B cell (primary cell): ENCODE measurements around the gene FOXN3. TPM values are rescaled to one million over a fixed set of nuclear protein-coding genes. Genes with fewer than 3 reads are reported as not detected.

Experiments
- ATAC-seq: fragments of 200-7000 bp; cut with Tn5 transposase; one replicate; pipeline ENCODE4 v1.10.0; 2021; ENCODE audit warnings: low read depth, mild to moderate bottlenecking, moderate number of reproducible peaks, moderate library complexity
- CTCF ChIA-PET: fragments of 350-600 bp; sonication (Branson Sonifier 250); formaldehyde crosslinking; loops from one replicate; lab custom pipeline; 2021; ENCODE audit warnings: antibody characterized with exemption, inconsistent platforms; lab: Charles Lee
- POLR2A ChIA-PET: fragments of 350-600 bp; sonication (Branson Sonifier 250); formaldehyde crosslinking; loops from one replicate; lab custom pipeline; 2021; ENCODE audit warnings: antibody characterized with exemption; lab: Charles Lee
- DNase-seq: peaks from one replicate; pipeline ENCODE4 v3.0.0; 2013
- H2AFZ ChIP-seq: 2 replicates; pipeline ENCODE4 v1.6.1; 2012; ENCODE audit warnings: mild to moderate bottlenecking, low read depth, low read length; ENCODE audit not compliant: insufficient read depth, poor library complexity, severe bottlenecking
- H3K27ac ChIP-seq, 2 donors: 1 replicate in 1 of 2; 2 replicates in 1 of 2; pipeline ENCODE4 v1.5.1; 2012 to 2013; ENCODE audit warnings: low read length in 2 of 2, mild to moderate bottlenecking in 2 of 2, moderate library complexity in 1 of 2
- H3K27me3 ChIP-seq, 4 experiments: fragments of 200-600 bp in 1 of 4; sonication (generic) in 1 of 4; replicated peaks in 1 of 4; 1 replicate in 2 of 4; 2 replicates in 2 of 4; pipeline versions ENCODE4 v1.6.1 to v1.7.0; 2013 to 2016; ENCODE audit warnings: low read length in 3 of 4, mild to moderate bottlenecking in 2 of 4, mixed read lengths in 1 of 4, moderate library complexity in 1 of 4; ENCODE audit not compliant: insufficient read depth in 4 of 4, control insufficient read depth in 3 of 4; ENCODE audit errors: control extremely low read depth in 1 of 4
- H3K36me3 ChIP-seq, 2 experiments: replicated peaks in 1 of 2; 1 replicate in 1 of 2; 2 replicates in 1 of 2; pipeline versions ENCODE4 v1.6.1 to v1.7.1; 2013; ENCODE audit warnings: low read length in 1 of 2; ENCODE audit not compliant: insufficient read depth in 2 of 2, control insufficient read depth in 1 of 2; ENCODE audit errors: control extremely low read depth in 1 of 2, extremely low read depth in 1 of 2
- H3K4me1 ChIP-seq, 2 donors: fragments of 200-600 bp in 1 of 2; sonication (generic) in 1 of 2; 1 replicate in 1 of 2; 2 replicates in 1 of 2; pipeline versions ENCODE4 v1.5.1 to v1.6.1; 2013 to 2017; ENCODE audit warnings: low read length in 2 of 2; ENCODE audit not compliant: control insufficient read depth in 2 of 2, insufficient read depth in 2 of 2
- H3K4me2 ChIP-seq: replicated peaks from 2 replicates; pipeline ENCODE3; 2012; ENCODE audit warnings: mild to moderate bottlenecking, low read depth, low read length; ENCODE audit not compliant: poor library complexity, severe bottlenecking
- H3K4me3 ChIP-seq, 5 experiments: fragments of 200-600 bp in 1 of 5; sonication (generic) in 1 of 5; 1 replicate in 3 of 5; 2 replicates in 2 of 5; pipeline versions ENCODE4 v1.5.1 to v1.7.0; 2011 to 2016; ENCODE audit warnings: low read length in 4 of 5, mild to moderate bottlenecking in 4 of 5, low read depth in 2 of 5, control low read depth in 1 of 5, moderate library complexity in 1 of 5; ENCODE audit not compliant: insufficient read depth in 1 of 5; ENCODE audit errors: control extremely low read depth in 1 of 5, extremely low read depth in 1 of 5
- H3K79me2 ChIP-seq: fragments of 200-600 bp; sonication (generic); one replicate; pipeline ENCODE4 v1.6.0; 2016; ENCODE audit warnings: low read length; ENCODE audit not compliant: control insufficient read depth, insufficient read depth
- H3K9ac ChIP-seq: fragments of 200-600 bp; sonication (generic); 2 replicates; pipeline ENCODE4 v1.6.1; 2017; ENCODE audit warnings: mild to moderate bottlenecking, low read length, moderate library complexity
- H3K9me3 ChIP-seq, 3 donors: one replicate each; pipeline versions ENCODE4 v1.6.1 to v1.7.1; 2013; ENCODE audit warnings: low read length in 2 of 3; ENCODE audit not compliant: control insufficient read depth in 2 of 3, insufficient read depth in 1 of 3; ENCODE audit errors: control extremely low read depth in 1 of 3
- H4K20me1 ChIP-seq: 2 replicates; pipeline ENCODE4 v1.6.0; 2012; ENCODE audit warnings: mild to moderate bottlenecking, low read length; ENCODE audit not compliant: insufficient read depth, control insufficient read depth, poor library complexity, severe bottlenecking
- H3K27ac Mint-ChIP-seq: one replicate; pipeline ENCODE4 v1.8.0; 2021; ENCODE audit warnings: mixed read lengths
- H3K27me3 Mint-ChIP-seq: one replicate; pipeline ENCODE4 v1.8.0; 2021; ENCODE audit warnings: mixed read lengths
- H3K4me1 Mint-ChIP-seq: one replicate; pipeline ENCODE4 v1.8.0; 2021; ENCODE audit warnings: mixed read lengths
- H3K4me3 Mint-ChIP-seq: one replicate; pipeline ENCODE4 v1.8.0; 2021; ENCODE audit warnings: mixed read lengths
- H3K9me3 Mint-ChIP-seq: one replicate; pipeline ENCODE4 v1.8.0; 2022; ENCODE audit warnings: mixed read lengths; ENCODE audit not compliant: insufficient read depth
- EZH2 ChIP-seq: IDR thresholded peaks from 2 replicates; pipeline ENCODE4 v1.6.1; 2012; ENCODE audit warnings: borderline replicate concordance, low read depth, mild to moderate bottlenecking, moderate library complexity, low read length; ENCODE audit not compliant: insufficient read depth, poor library complexity, severe bottlenecking
- WGBS: methylation state at CpG from one replicate; pipeline ENCODE4 v1.1.5; 2013; ENCODE audit warnings: missing lambda C conversion rate; ENCODE audit not compliant: insufficient coverage; 5-methylcytosine and 5-hydroxymethylcytosine counted together
- intact Hi-C: fragments of 100-400 bp; cut with micrococcal nuclease; formaldehyde crosslinking; loops from one replicate; pipeline ENCODE4 v1.10.0; 2022
- polyA plus RNA-seq: library from polyadenylated mRNA; depleted of rRNA; stranded (reverse); fragments of >200 nt; gene quantifications from 2 replicates; pipeline ENCODE4 v1.2.3, GENCODE V29; 2012
- total RNA-seq, 2 donors: library from RNA; stranded (reverse); fragments of 120-200 nt in 1 of 2; gene quantifications; 1 replicate in 1 of 2; 2 replicates in 1 of 2; pipeline versions ENCODE4 v1.2.3 to v1.2.4, GENCODE V29; 2013 to 2022
- TF ChIP-seq, protein P1 (sequence below): fragments of 200-600 bp; IDR thresholded peaks from one replicate; pipeline ENCODE4 v1.8.0; 2022; ENCODE audit warnings: antibody characterized with exemption, mild to moderate bottlenecking

FOXN3 gene
- total and polyA plus RNA-seq, 2 donors (not counting 1 experiment from before 2014, with no cell fraction given) = 80.6 to 98.2 TPM

GRCh38 chr14:89237921-89238529 lies 179.0 kb downstream of the FOXN3 start:
- TF ChIP-seq, protein P1, sequence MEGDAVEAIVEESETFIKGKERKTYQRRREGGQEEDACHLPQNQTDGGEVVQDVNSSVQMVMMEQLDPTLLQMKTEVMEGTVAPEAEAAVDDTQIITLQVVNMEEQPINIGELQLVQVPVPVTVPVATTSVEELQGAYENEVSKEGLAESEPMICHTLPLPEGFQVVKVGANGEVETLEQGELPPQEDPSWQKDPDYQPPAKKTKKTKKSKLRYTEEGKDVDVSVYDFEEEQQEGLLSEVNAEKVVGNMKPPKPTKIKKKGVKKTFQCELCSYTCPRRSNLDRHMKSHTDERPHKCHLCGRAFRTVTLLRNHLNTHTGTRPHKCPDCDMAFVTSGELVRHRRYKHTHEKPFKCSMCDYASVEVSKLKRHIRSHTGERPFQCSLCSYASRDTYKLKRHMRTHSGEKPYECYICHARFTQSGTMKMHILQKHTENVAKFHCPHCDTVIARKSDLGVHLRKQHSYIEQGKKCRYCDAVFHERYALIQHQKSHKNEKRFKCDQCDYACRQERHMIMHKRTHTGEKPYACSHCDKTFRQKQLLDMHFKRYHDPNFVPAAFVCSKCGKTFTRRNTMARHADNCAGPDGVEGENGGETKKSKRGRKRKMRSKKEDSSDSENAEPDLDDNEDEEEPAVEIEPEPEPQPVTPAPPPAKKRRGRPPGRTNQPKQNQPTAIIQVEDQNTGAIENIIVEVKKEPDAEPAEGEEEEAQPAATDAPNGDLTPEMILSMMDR = no peak
- no peak for TF ChIP-seq EZH2
- intact Hi-C loops = no loop called here
- POLR2A ChIA-PET = no interaction called here
- Mint-ChIP-seq H3K9me3 (no peaks in the 10 kb centered on the region), H3K4me3 (no peak overlapping the region), H3K27me3 (no peaks in the 10 kb centered on the region), H3K4me1 (peaks cover 54% of the 10 kb centered on the region), H3K27ac (no peak overlapping the region)
- no peak overlapping the region for H2AFZ ChIP-seq
- H3K4me2 ChIP-seq = no peak overlapping the region
- H3K27me3 ChIP-seq = no peaks in the 10 kb centered on the region
- no peak overlapping the region for H3K27ac ChIP-seq
- DNase-seq (no peak), ATAC-seq (no peak)
- peaks cover 97% of the 10 kb centered on the region for H3K79me2 ChIP-seq
- H3K36me3 ChIP-seq = peaks cover 0 to 6% of the 10 kb centered on the region in 2 experiments
- no peak overlapping the region for H3K9ac ChIP-seq
- CTCF ChIA-PET = interaction anchor here (0.6 to 1.3 kb wide), 2 partner anchors 328 to 530 kb away, joined by 3 to 7 read pairs; no protein-coding TSS in a partner anchor
- peaks cover 0 to 13% (median 2%) of the 10 kb centered on the region in 3 donors for H3K9me3 ChIP-seq
- no peak overlapping the region for H3K4me3 ChIP-seq
- 97% methylated on average over 3 of the region's 7 CpGs for WGBS
- peaks cover 21 to 26% of the 10 kb centered on the region in 2 donors for H3K4me1 ChIP-seq
- peaks cover 62% of the 10 kb centered on the region for H4K20me1 ChIP-seq

DNA sequence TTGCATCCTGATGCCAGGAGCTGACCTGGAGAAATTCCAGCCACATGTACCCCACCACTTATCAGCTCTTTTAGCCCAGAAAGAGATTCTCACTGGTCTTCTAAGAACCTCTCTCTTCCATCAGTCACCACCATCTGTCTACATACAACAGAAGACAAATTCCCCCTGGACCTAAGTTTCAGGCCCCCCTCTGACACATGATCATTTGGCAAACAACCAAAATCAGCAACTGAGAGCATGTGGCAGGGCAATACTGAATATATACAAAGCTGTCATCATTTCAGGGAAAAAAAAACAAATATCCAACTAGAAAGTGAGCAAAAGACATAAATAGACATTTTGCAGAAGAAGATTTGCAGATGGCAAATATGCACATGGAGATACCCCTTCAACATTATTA lies 180.2 kb downstream of the FOXN3 start:
- peaks cover 42% of the 10 kb centered on the region for H3K4me1 Mint-ChIP-seq
- CTCF ChIA-PET = interaction anchor here (0.5 to 0.8 kb wide), 2 partner anchors 60 to 738 kb away, joined by 3 read pairs; no protein-coding TSS in a partner anchor
- no peak overlapping the region for H3K4me3 Mint-ChIP-seq
- Histone ChIP-seq H3K27ac (no peak overlapping the region), H3K4me1 (peaks cover 15 to 17% of the 10 kb centered on the region in 2 donors), H3K9ac (no peak overlapping the region), H3K27me3 (no peaks in the 10 kb centered on the region), H3K9me3 (peaks cover 0 to 13% (median 2%) of the 10 kb centered on the region in 3 donors), H3K4me3 (no peak overlapping the region), H2AFZ (no peak overlapping the region), H3K36me3 (peaks cover 0 to 6% of the 10 kb centered on the region in 2 experiments), H3K4me2 (no peak overlapping the region), H4K20me1 (peaks cover 54% of the 10 kb centered on the region), H3K79me2 (peaks cover 97% of the 10 kb centered on the region)
- H3K27ac Mint-ChIP-seq = no peak overlapping the region
- DNase-seq (no peak), ATAC-seq (no peak)
- H3K27me3 Mint-ChIP-seq = no peaks in the 10 kb centered on the region
- TF ChIP-seq EZH2 = no peak
- TF ChIP-seq, protein P1 = no peak
- H3K9me3 Mint-ChIP-seq = no peaks in the 10 kb centered on the region
- intact Hi-C loops = no loop called here
- POLR2A ChIA-PET = no interaction called here
